ENCODE measurements around the gene TUT7. TPM values are rescaled to one million over a fixed set of nuclear protein-coding genes. Genes with fewer than 3 reads are reported as not detected.

Gene TUT7
- total and polyA plus RNA-seq, 2 experiments from 2014 or later = 21.4 to 23.8 TPM

- no peak for TF ChIP-seq ZNF462 (CRISPR knock-in tag; IDR thresholded peaks at IDR 0.05)
- no peak for TF ChIP-seq EZH2phosphoT487 (IDR thresholded peaks at IDR 0.05; ENCODE audit: unreplicated experiment)
- TF ChIP-seq NANOG (IDR thresholded peaks at IDR 0.05; ENCODE audit: borderline replicate concordance) = no peak
Measured at GRCh38 chr9:86326536-86326935, 27.7 kb downstream of the TUT7 start (continued).

- no peak overlapping the region for H3K4me3 ChIP-seq
- peaks cover 60% of the 10 kb centered on the region for H3K36me3 Mint-ChIP-seq (ENCODE audit: low read depth)
- no peaks in the 10 kb centered on the region for H3K27me3 Mint-ChIP-seq (ENCODE audit: insufficient read depth, low read depth, poor library complexity)
- H3K4me1 ChIP-seq (ENCODE audit: insufficient read depth) = peaks cover 10% of the 10 kb centered on the region
- H4K20me1 ChIP-seq (replicated peaks; ENCODE audit: insufficient read depth) = no peaks in the 10 kb centered on the region; the same call in 1 of the 2 replicates
- H3K4me1 Mint-ChIP-seq = peaks cover 18% of the 10 kb centered on the region
- H3K4me2 ChIP-seq = no peak overlapping the region
- no peak overlapping the region for H2AFZ ChIP-seq
- no peaks in the 10 kb centered on the region for H3K9me2 ChIP-seq (ENCODE audit: insufficient read depth)
- H3K27ac Mint-ChIP-seq = no peak overlapping the region
- H3K79me2 ChIP-seq (replicated peaks; ENCODE audit: insufficient read depth) = no peaks in the 10 kb centered on the region
- H3K27ac ChIP-seq (ENCODE audit: low read depth) = no peak overlapping the region
- DNase-seq (ENCODE audit: low spot score) (no peak), ATAC-seq (no peak)
- H3F3A ChIP-seq (replicated peaks; ENCODE audit: low read depth) = no peaks in the 10 kb centered on the region
- no peaks in the 10 kb centered on the region for H3K27me3 ChIP-seq (ENCODE audit: insufficient read depth)
- H3K36me3 ChIP-seq (ENCODE audit: insufficient read depth) = peaks cover 26% of the 10 kb centered on the region
- no peak overlapping the region for H3K4me3 Mint-ChIP-seq
- no peaks in the 10 kb centered on the region for H3K9me3 Mint-ChIP-seq
- no peak for TF ChIP-seq REST (IDR thresholded peaks at IDR 0.05; ENCODE audit: unreplicated experiment)
- no peak for TF ChIP-seq EZH2 (IDR thresholded peaks at IDR 0.05; ENCODE audit: low read depth, unreplicated experiment)
- TF ChIP-seq ZNF114 (CRISPR knock-in tag; IDR thresholded peaks at IDR 0.05) = no peak
- no peak for TF ChIP-seq POLR2AphosphoS5 (IDR thresholded peaks at IDR 0.05; ENCODE audit: low read depth)
- no peak for TF ChIP-seq JUNB (IDR thresholded peaks at IDR 0.05; ENCODE audit: unreplicated experiment)
- no peak for TF ChIP-seq EZH2phosphoT487 (IDR thresholded peaks at IDR 0.05; ENCODE audit: unreplicated experiment)
Measured at GRCh38 chr9:86324901-86325300, 29.3 kb downstream of the TUT7 start.

Data from GM23338 (cell line).